Sigmoid colon (tissue), 4 donors: ENCODE data around the gene CHST7.

Experiments
- EP300 ChIP-seq, 4 donors: sonication (generic); formaldehyde crosslinking; IDR thresholded peaks; one replicate each; pipeline ENCODE4 v1.6.1; 2017; ENCODE audit warnings: antibody characterized with exemption in 4 of 4
- POLR2A ChIP-seq, 2 donors: fragments of 450-650 bp; IDR thresholded peaks; one replicate each; pipeline ENCODE4 v1.6.1; 2016; ENCODE audit warnings: antibody characterized with exemption in 2 of 2, mild to moderate bottlenecking in 2 of 2, moderate library complexity in 2 of 2
- POLR2AphosphoS5 ChIP-seq, 4 donors: sonication (generic); formaldehyde crosslinking; IDR thresholded peaks; one replicate each; pipeline ENCODE4 v1.6.1; 2017; ENCODE audit warnings: antibody characterized with exemption in 4 of 4
- TF ChIP-seq, protein P1 (sequence below), 4 experiments: fragments of 450-650 bp in 3 of 4; fragments of 200-600 bp in 1 of 4; IDR thresholded peaks; one replicate each; pipeline ENCODE4 v1.5.1; 2016 to 2019; ENCODE audit warnings: antibody characterized with exemption in 4 of 4, mild to moderate bottlenecking in 3 of 4, moderate library complexity in 2 of 4

DNA sequence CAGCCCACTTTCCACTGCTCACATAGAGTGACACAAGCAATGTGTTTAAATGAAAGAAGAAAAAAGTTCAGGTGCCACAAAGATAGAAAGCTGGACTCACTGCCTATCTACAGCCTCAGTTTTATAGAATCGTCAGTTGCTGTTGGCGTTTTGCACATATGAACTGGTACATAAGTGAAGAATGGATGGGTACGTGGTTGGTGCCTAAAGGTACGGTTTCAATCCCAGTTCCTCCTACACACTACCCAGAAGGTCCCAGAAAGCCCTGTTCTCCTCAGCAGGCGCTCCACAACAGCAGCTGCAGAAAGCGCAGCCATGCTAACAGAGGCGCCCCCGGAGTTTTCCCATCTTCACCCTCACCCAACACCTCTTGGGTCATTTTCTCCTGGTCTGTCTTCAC, 23.6 kb downstream of the CHST7 start:
- TF ChIP-seq, protein P1, sequence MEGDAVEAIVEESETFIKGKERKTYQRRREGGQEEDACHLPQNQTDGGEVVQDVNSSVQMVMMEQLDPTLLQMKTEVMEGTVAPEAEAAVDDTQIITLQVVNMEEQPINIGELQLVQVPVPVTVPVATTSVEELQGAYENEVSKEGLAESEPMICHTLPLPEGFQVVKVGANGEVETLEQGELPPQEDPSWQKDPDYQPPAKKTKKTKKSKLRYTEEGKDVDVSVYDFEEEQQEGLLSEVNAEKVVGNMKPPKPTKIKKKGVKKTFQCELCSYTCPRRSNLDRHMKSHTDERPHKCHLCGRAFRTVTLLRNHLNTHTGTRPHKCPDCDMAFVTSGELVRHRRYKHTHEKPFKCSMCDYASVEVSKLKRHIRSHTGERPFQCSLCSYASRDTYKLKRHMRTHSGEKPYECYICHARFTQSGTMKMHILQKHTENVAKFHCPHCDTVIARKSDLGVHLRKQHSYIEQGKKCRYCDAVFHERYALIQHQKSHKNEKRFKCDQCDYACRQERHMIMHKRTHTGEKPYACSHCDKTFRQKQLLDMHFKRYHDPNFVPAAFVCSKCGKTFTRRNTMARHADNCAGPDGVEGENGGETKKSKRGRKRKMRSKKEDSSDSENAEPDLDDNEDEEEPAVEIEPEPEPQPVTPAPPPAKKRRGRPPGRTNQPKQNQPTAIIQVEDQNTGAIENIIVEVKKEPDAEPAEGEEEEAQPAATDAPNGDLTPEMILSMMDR (IDR thresholded peaks at IDR 0.05) = no peak
- no peak for TF ChIP-seq POLR2A (IDR thresholded peaks at IDR 0.05)
- TF ChIP-seq POLR2AphosphoS5 (IDR thresholded peaks at IDR 0.05) = no peak
- no peak for TF ChIP-seq EP300 (IDR thresholded peaks at IDR 0.05)
